Measurements from ENCODE around the gene RUNX1. TPM values are rescaled to one million over a fixed set of nuclear protein-coding genes. Genes with fewer than 3 reads are reported as not detected.

Gene RUNX1
- polyA plus RNA-seq, 3 donors: 2.0 to 2.2 (median 2.1) TPM

DNA sequence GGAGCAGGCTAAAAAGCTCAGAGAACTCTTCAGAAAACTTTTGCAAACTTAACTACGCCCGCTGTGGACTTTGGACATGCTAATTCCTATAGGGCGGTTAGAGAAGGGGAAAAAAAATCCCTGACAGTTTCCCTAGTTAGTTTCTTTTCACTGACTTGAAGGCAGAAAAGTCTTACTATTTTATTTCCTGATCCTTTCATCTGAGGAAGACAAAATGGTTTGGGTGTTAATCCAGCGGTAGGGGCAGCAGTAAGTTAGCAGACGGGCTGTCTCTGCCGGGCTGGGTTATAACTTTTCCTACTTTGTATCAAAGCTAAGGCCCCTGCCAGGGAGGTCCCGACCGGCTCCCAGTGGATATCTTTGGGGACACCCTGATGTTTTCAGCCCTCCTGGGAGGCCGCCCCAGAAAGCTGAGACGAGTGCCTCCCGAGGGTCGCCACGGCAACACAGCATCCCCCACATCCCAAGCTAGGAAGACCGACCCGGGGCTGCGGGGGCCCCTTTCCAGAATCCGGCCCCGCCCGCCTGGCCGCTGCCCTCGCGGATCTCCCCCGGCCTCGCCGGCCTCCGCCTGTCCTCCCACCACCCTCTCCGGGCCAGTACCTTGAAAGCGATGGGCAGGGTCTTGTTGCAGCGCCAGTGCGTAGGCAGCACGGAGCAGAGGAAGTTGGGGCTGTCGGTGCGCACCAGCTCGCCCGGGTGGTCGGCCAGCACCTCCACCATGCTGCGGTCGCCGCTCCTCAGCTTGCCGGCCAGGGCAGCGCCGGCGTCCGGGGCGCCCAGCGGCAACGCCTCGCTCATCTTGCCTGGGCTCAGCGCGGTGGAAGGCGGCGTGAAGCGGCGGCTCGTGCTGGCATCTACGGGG, 162.6 kb downstream of the RUNX1 start:
- DNase-seq (ENCODE audit: low read depth in 3 of 3, low spot score in 2 of 3): no peak

GRCh38 chr21:34885626-34886239, 163.4 kb downstream of the RUNX1 start:
- no peak for DNase-seq (ENCODE audit: low read depth in 3 of 3, low spot score in 2 of 3)

- no peak for DNase-seq (ENCODE audit: low read depth in 3 of 3, low spot score in 2 of 3)
Observed at GRCh38 chr21:34885125-34885524, 164.0 kb downstream of the RUNX1 start.

GRCh38 chr21:34884346-34884929, 164.7 kb downstream of the RUNX1 start:
- DNase-seq (ENCODE audit: low read depth in 3 of 3, low spot score in 2 of 3): no peak

DNA sequence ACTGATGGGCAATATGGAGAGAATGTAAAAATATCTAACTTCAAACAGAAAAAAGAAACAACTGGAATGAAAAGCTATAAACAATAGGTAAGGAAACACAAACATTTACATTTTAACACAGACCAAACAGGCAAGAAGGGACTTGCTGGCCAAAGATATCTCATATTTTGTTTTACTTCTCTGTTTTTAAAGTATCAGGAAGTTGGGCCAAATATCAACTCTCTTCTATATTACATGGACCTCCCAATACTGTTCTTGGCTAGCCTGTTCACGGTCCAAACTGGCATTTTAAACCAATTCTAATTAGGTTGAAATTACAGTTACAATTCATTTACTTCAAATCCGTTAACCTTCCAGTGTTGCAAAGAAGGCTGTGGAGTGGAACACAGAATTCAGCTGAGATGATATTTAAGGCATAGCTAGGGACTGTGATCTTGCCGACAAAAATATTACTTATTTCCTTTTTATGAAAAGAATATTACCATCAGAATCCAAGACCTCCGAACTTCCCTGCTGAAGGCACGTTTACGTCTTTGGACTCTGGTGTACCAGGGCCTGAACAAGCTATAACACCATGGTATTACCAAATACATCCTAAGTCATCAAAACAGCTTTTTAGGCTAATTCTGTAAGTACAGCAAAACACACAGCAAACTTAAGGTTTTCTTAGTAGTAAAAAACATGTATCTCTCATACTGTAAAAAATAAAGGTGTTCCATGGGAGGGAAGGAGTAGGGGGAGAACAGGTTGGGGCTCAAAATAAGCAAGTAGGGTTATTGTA, 165.4 kb downstream of the RUNX1 start:
- no peak for DNase-seq (ENCODE audit: low read depth in 3 of 3, low spot score in 2 of 3)

DNA sequence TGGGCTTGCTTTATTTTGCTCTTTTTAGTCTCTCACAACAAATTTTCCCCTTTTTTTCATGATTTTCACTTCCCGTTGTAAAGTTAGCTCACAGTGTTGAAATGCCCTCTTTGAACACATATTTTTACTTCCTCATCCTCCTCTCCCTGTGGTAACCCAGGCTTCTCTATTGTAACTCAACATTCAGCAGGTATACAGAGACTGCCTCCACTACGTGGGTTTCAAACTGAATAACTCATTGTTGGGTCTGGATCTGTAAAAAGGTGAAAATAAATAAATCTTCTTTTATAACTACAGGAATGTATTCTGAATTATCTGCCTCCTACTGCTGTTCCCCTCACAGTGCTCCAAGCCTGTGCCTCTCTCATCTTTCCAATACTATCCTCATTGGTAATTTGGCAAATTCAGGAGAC, 166.4 kb downstream of the RUNX1 start:
- DNase-seq (ENCODE audit: low read depth in 3 of 3, low spot score in 2 of 3): no peak

DNA sequence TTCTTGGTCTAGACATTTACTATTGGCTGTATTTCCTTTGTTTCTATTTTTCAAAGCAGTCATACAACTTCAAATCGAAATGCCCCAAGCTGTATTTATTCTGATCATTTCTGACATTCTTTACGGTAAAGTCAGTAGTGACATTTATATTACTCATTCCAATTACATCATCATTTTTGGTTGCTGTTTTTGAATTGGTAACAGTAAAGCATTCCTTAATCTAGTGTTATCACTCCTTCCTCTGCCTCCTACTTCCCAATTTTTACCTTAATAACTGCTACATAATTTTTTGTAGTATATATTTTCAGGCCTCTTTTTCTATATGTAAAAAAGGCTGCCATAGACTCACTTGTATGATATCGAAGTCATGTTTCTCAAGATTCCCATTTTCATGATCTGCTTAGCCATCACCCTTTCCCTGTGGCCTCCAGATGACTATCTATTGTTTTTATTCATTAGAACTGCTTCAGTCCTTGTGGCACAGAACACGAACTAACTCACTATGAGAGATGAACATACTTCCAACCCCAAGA, 167.2 kb downstream of the RUNX1 start:
- no peak for DNase-seq (ENCODE audit: low read depth in 3 of 3, low spot score in 2 of 3)

- DNase-seq (ENCODE audit: low read depth in 3 of 3, low spot score in 2 of 3): no peak
Observed at GRCh38 chr21:34881421-34881820, 167.7 kb downstream of the RUNX1 start.

- no peak for DNase-seq (ENCODE audit: low read depth in 3 of 3, low spot score in 2 of 3)
Observed at GRCh38 chr21:34880401-34880800, 168.7 kb downstream of the RUNX1 start.

- DNase-seq (ENCODE audit: low read depth in 3 of 3, low spot score in 2 of 3): no peak
Observed at GRCh38 chr21:34878940-34879339, 170.2 kb downstream of the RUNX1 start.

DNA sequence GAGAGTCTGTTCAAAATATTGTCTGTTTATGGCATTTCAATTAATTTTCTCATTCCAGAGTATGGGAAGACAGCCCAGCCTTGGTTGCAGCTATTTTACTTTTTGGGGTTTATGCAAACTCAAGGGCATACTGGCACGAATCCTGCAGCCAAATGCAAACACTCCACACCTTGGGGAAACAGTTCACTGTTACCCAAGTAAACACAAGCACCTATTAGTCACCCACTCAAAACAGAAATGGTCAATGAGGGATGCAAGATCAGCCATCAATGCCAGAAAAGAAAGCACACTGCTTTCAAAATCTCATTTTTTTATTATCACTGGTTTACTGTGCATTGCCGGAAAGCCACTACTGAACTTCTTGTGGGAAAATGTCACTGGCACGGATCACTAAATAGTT, 170.6 kb downstream of the RUNX1 start:
- no peak for DNase-seq (ENCODE audit: low read depth in 3 of 3, low spot score in 2 of 3)

- no peak for DNase-seq (ENCODE audit: low read depth in 3 of 3, low spot score in 2 of 3)
Observed at GRCh38 chr21:34877485-34878128, 171.5 kb downstream of the RUNX1 start.

DNA sequence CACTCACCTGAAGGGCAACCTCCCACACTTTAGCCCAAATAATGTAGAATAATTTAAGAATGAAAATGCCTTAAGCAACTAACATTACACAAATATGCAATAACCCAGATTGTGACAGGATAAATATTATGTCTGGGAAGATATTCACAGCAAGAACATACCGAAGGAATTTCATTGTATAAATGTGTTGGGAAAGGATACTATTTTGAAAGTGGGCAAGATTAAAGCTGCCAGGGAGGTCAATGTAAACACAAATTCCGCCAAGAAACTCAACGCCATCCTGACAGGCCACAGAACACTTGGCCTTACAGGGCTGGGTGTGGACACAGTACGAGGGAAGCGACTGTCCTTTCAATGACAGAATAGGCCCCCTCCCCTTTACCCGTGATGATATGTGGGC, 173.3 kb downstream of the RUNX1 start:
- DNase-seq (ENCODE audit: low read depth in 3 of 3, low spot score in 2 of 3): no peak

- no peak for DNase-seq (ENCODE audit: low read depth in 3 of 3, low spot score in 2 of 3)
Observed at GRCh38 chr21:34874684-34875513, 174.2 kb downstream of the RUNX1 start.

GRCh38 chr21:34871026-34871908, 177.8 kb downstream of the RUNX1 start:
- no peak for DNase-seq (ENCODE audit: low read depth in 3 of 3, low spot score in 2 of 3)

DNA sequence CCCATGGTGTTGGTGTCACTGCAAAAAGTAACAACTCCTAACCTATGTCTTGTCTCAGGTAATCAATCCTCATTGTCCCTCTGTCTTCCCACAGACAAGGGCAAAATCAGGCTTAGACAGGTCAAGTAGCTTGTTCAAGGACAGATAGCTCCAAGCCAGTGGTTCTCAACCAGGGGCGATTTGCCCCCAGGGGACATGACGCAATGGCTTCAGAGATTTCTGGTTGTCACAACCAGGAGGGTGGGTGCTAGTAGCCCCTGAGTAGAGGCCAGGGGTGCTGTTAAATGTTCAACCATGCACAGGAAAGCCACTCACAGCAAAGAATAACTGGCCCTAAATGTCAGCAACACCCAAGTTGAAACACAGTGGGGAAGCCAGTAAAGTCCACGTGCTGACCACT, 178.9 kb downstream of the RUNX1 start:
- no peak for DNase-seq (ENCODE audit: low read depth in 3 of 3, low spot score in 2 of 3)

DNA sequence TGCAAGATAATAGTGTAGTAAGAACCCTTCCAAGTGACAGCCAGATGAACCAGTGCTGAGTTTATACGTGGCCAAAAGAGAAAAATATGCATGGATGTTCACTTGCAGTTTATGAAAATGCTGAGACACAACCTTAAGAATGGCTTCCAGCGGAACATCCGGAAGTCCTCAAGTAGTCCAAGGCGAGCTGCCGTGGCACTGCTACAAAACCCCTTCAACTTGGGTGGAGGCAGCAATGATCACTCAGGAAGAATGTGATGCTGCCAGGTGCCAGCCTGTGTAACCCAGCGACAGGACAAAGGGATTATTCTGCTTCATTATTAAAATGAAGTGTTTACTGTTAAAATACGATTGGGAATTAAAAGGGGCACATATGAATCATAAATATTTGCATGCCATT, 179.6 kb downstream of the RUNX1 start:
- no peak for DNase-seq (ENCODE audit: low read depth in 3 of 3, low spot score in 2 of 3)

DNA sequence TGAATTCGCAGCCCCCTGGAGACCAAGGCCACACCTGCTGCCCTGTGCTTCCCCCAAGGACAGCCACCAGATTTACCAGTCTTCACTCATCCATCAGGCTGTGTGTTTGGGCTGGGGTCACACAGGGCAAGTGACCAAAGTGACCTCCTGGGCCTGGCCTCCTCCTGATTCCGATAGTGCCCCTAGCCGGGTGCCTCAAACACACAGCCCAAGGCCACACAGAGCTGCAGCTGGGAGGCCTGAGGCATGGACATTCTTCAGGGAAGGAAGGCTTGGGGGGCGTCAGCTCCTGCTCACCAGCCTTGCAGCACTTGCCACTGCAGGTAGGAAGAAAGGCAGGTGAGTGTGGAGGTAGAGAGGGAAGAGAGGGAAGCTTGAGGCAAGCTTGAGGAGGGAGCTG, 181.3 kb downstream of the RUNX1 start:
- no peak for DNase-seq (ENCODE audit: low read depth in 3 of 3, low spot score in 2 of 3)

Measured in right renal cortex interstitium (tissue), 3 donors.